Stimulated activated CD4-positive, alpha-beta T cell treated with anti-CD3 and anti-CD28 coated beads, Interleukin-2, amount 100 ng/mL, for 24 hours (primary cell): ENCODE results near the gene C3orf62.
A peak's percentile ranks its signal among the peaks of the same experiment; 100 is the strongest.

Source experiments
- DNase-seq, 2 donors: peaks; one replicate each; pipeline ENCODE4 v3.0.0-alpha.2; 2020

C3orf62 gene

GRCh38 chr3:49276475-49277382 lies at the start of gene C3orf62:
Gene C3orf62 (minus strand): TSS chr3:49277232. CDS start chr3:49276872, 360 bp downstream.
- peak; percentile 81 to 88 for DNase-seq

- no peak for DNase-seq
These were observed 47.7 kb upstream of the C3orf62 start for GRCh38 chr3:49324768-49325167.

GRCh38 chr3:49316696-49317457 lies 39.8 kb upstream of the C3orf62 start:
- no peak for DNase-seq

- no peak for DNase-seq
These were observed 37.1 kb upstream of the C3orf62 start for GRCh38 chr3:49313896-49314688.

GRCh38 chr3:49311283-49311682 lies 34.3 kb upstream of the C3orf62 start:
- DNase-seq: no peak

GRCh38 chr3:49310677-49311076 lies 33.6 kb upstream of the C3orf62 start:
- DNase-seq: no peak

GRCh38 chr3:49305608-49306007 lies 28.6 kb upstream of the C3orf62 start:
- DNase-seq: no peak

GRCh38 chr3:49302613-49303012 lies 25.6 kb upstream of the C3orf62 start:
- DNase-seq: no peak

GRCh38 chr3:49300595-49300994 lies 23.6 kb upstream of the C3orf62 start:
- DNase-seq: no peak

GRCh38 chr3:49298511-49298910 lies 21.5 kb upstream of the C3orf62 start:
- DNase-seq: no peak

GRCh38 chr3:49296781-49297411 lies 19.9 kb upstream of the C3orf62 start:
- DNase-seq: no peak

GRCh38 chr3:49295489-49296058 lies 18.5 kb upstream of the C3orf62 start:
- DNase-seq: peak; percentile 25 to 34

- DNase-seq: no peak
These were observed 17.3 kb upstream of the C3orf62 start for GRCh38 chr3:49294343-49294742.

- DNase-seq: no peak
These were observed 7.0 kb upstream of the C3orf62 start for GRCh38 chr3:49283997-49284396.

- no peak for DNase-seq
These were observed 2.3 kb upstream of the C3orf62 start for GRCh38 chr3:49279376-49279775.

GRCh38 chr3:49278548-49278947 lies 1.5 kb upstream of the C3orf62 start:
- DNase-seq: no peak

- no peak for DNase-seq
These were observed 347 bp upstream of the C3orf62 start for GRCh38 chr3:49277383-49277775.

GRCh38 chr3:49273825-49274532 lies 3.1 kb downstream of the C3orf62 start:
- peak in 1 of 2 donors; percentile 7 for DNase-seq

GRCh38 chr3:49271047-49271446 lies 6.0 kb downstream of the C3orf62 start:
- no peak for DNase-seq

GRCh38 chr3:49270156-49270500 lies 6.9 kb downstream of the C3orf62 start:
- no peak for DNase-seq

- DNase-seq: no peak
These were observed 7.4 kb downstream of the C3orf62 start for GRCh38 chr3:49269443-49270155.
